ENCODE data around the gene NID1. TPM values are rescaled to one million over a fixed set of nuclear protein-coding genes. Genes with fewer than 3 reads are reported as not detected.

The NID1 gene
- total and polyA plus RNA-seq, 9 of the 15 experiments (the other 6 are each of a cell fraction or from before 2014, with no cell fraction given) = 0.22 TPM; not detected in 8

- Histone ChIP-seq H3K79me2 (ENCODE audit: control insufficient read depth, insufficient read depth, low read length) (no peaks in the 10 kb centered on the region), H4K20me1 (replicated peaks; ENCODE audit: control insufficient read depth, insufficient read depth, low read length) (no peaks in the 10 kb centered on the region), H3K36me3 (ENCODE audit: control insufficient read depth, insufficient read depth, low read length) (no peaks in the 10 kb centered on the region), H2AFZ (ENCODE audit: low read depth, low read length) (no peak overlapping the region), H3K27me3 (ENCODE audit: control insufficient read depth in 2 of 2, insufficient read depth in 2 of 2, low read length in 2 of 2) (peaks cover 4 to 29% of the 10 kb centered on the region in 2 experiments; a peak in 4 of 5 replicates), H3K27ac (ENCODE audit: extremely low read depth, low read depth, low read length) (no peak overlapping the region), H3K4me1 (replicated peaks in 1 of 2; ENCODE audit: control insufficient read depth in 2 of 2, insufficient read depth in 2 of 2, low read length in 2 of 2) (no peaks in the 10 kb centered on the region), H3K9ac (ENCODE audit: insufficient read depth in 1 of 2, low read depth in 2 of 2, low read length in 2 of 2) (no peak overlapping the region), H3K4me2 (ENCODE audit: insufficient read depth, low read length) (no peak overlapping the region), H3K4me3 (no peak overlapping the region), H3K9me1 (ENCODE audit: control insufficient read depth, insufficient read depth, low read length) (no peaks in the 10 kb centered on the region), H3K9me3 (replicated peaks; ENCODE audit: control insufficient read depth, insufficient read depth, low read depth, low read length) (no peaks in the 10 kb centered on the region)
- intact Hi-C loops (cut with micrococcal nuclease) = no loop called here
- DNase-seq (ENCODE audit: extremely low read depth in 1 of 4, low spot score in 3 of 4) (no peak), FAIRE-seq (no peak), ATAC-seq (no peak)
- in situ Hi-C loops (cut with MboI) = no loop called here
- TF ChIP-seq RREB1 (CRISPR knock-in tag; IDR thresholded peaks at IDR 0.05) = no peak
- no TSS peak for BruUV-seq (replicated peaks)
- WGBS (ENCODE audit: insufficient coverage, low coverage, missing lambda C conversion rate) = 7% methylated on average over 5 of the region's 5 CpGs
- ChIA-PET CTCF (ENCODE audit: low intra/inter-chr PET ratio) (interaction anchor here (0.5 kb wide), 1 partner anchor 630 kb away, joined by 8 read pairs; no protein-coding TSS in a partner anchor), POLR2A (no interaction called here)
Observed at GRCh38 chr1:236009191-236009590, 55.7 kb downstream of the NID1 start.

Measured in K562 (cell line).